22Rv1 (cell line): ENCODE measurements around the gene SLC8A3.

Experiments
- CTCF ChIP-seq: fragments of 450-650 bp; IDR thresholded peaks from 2 replicates; pipeline ENCODE4 v1.5.1; 2017; ENCODE audit warnings: mild to moderate bottlenecking
- ZFX ChIP-seq: fragments of 450-650 bp; IDR thresholded peaks from 2 replicates; pipeline ENCODE4 v1.6.1; 2017; ENCODE audit warnings: antibody characterized with exemption, borderline replicate concordance

DNA sequence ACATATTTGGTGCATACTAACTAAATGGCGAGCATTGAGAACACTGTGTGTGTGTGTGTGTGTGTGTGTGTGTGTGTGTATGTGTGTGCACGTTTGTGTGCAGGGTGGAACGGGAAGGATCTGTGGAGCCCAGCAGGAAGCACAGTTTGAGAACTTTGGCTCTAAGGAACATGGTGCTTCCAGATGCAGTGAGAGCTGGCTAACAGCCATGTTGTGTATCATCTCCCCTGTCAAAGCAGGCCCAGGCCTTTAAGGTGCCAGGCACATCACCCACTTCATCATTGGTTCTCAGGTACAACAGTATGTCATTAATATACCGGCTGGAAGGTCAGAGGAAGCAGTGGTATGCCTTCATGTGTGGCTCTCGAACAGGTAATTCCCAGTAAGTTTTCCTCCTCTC, 72.5 kb downstream of the SLC8A3 start:
- no peak for TF ChIP-seq CTCF
- TF ChIP-seq ZFX: no peak
